Mucosa of descending colon (tissue), 3 donors: Measurements from ENCODE around the gene GLI1. TPM values are rescaled to one million over a fixed set of nuclear protein-coding genes. Genes with fewer than 3 reads are reported as not detected.
A peak's percentile ranks its signal among the peaks of the same experiment; 100 is the strongest.

ENCODE experiments used
- ATAC-seq: fragments of 200-7000 bp; cut with Tn5 transposase; one replicate; pipeline ENCODE4 v1.9.1; 2020; ENCODE audit warnings: mild to moderate bottlenecking, moderate library complexity
- DNase-seq, 3 donors: peaks; one replicate each; pipeline ENCODE4 v3.0.0-alpha.2; 2020
- H3K36me3 ChIP-seq: fragments of 200-600 bp; one replicate; pipeline ENCODE4 v1.8.0; 2021; ENCODE audit warnings: low read depth, mild to moderate bottlenecking
- H3K4me1 ChIP-seq: fragments of 200-600 bp; one replicate; pipeline ENCODE4 v1.8.0; 2021; ENCODE audit warnings: low read depth, mild to moderate bottlenecking
- H3K4me3 ChIP-seq: fragments of 200-600 bp; one replicate; pipeline ENCODE4 v1.8.0; 2021; ENCODE audit warnings: mild to moderate bottlenecking
- H3K9me3 ChIP-seq: fragments of 200-600 bp; one replicate; pipeline ENCODE4 v1.8.0; 2021; ENCODE audit warnings: mild to moderate bottlenecking
- CTCF ChIP-seq: fragments of 200-600 bp; IDR thresholded peaks from one replicate; pipeline ENCODE4 v1.8.0; 2022; ENCODE audit warnings: antibody characterized with exemption, mild to moderate bottlenecking
- intact Hi-C, 2 donors: fragments of 100-400 bp; cut with DNase I in 1 of 2; cut with micrococcal nuclease in 1 of 2; formaldehyde crosslinking; loops; one replicate each; pipeline versions ENCODE4 v1.11.0 to v1.11.1; 2022; cut with DNase I, micrococcal nuclease
- total RNA-seq, 3 donors: library from RNA; stranded (reverse); fragmentation: NEBNext Ultra II Directional in 2 of 3; extraction: Animal tissue kit (Norgen Biotek cat#: 25700) in 2 of 3; gene quantifications; one replicate each; pipeline versions ENCODE4 v1.2.1 to v1.2.4, GENCODE V29; 2021 to 2023
- donor health status: DM: no; HTN: no; CAD: no; lungs with moderate emphysema.
- donor health status: DM: no; HTN: no; CAD: no.
- donor health status: DM: no; HTN: yes; CAD: no.

GLI1 gene
- total RNA-seq, 3 donors from 2014 or later, result 0.46 to 2.0 (median 1.9) TPM

GRCh38 chr12:57481671-57482070, 22.1 kb downstream of the GLI1 start:
- H3K36me3 ChIP-seq, result no peaks in the 10 kb centered on the region
- TF ChIP-seq CTCF, result no peak
- ATAC-seq (no peak), DNase-seq (no peak)
- no peaks in the 10 kb centered on the region for H3K9me3 ChIP-seq
- no peak overlapping the region for H3K4me3 ChIP-seq
- intact Hi-C loops, result no loop called here
- no peaks in the 10 kb centered on the region for H3K4me1 ChIP-seq

GRCh38 chr12:57483466-57483865, 23.9 kb downstream of the GLI1 start:
- H3K36me3 ChIP-seq, result no peaks in the 10 kb centered on the region
- H3K4me3 ChIP-seq, result no peak overlapping the region
- ATAC-seq, result no peak
- no peaks in the 10 kb centered on the region for H3K9me3 ChIP-seq
- no peak for DNase-seq
- no peak for TF ChIP-seq CTCF
- intact Hi-C loops, result no loop called here
- H3K4me1 ChIP-seq, result peaks cover under 1% of the 10 kb centered on the region

GRCh38 chr12:57485695-57486094, 26.1 kb downstream of the GLI1 start:
- DNase-seq, result peak in 1 of 3 donors; percentile 2
- TF ChIP-seq CTCF, result no peak
- Histone ChIP-seq H3K4me1 (peaks cover 10% of the 10 kb centered on the region), H3K4me3 (no peak overlapping the region), H3K36me3 (peaks cover 3% of the 10 kb centered on the region), H3K9me3 (no peaks in the 10 kb centered on the region)
- ATAC-seq, result no peak
- intact Hi-C loops, result no loop called here

GRCh38 chr12:57487055-57487596, 27.5 kb downstream of the GLI1 start:
- H3K4me1 ChIP-seq, result peaks cover 10% of the 10 kb centered on the region
- no peak overlapping the region for H3K4me3 ChIP-seq
- intact Hi-C loops, result no loop called here
- TF ChIP-seq CTCF, result no peak
- H3K9me3 ChIP-seq, result no peaks in the 10 kb centered on the region
- peaks cover 3% of the 10 kb centered on the region for H3K36me3 ChIP-seq
- ATAC-seq, result no peak
- DNase-seq, result no peak

GRCh38 chr12:57487597-57488401, 28.2 kb downstream of the GLI1 start, which contains the start of gene MARS1:
Gene MARS1 (plus strand): TSS chr12:57488068. CDS start chr12:57488091, 23 bp downstream.
- peak; percentile 30 for TF ChIP-seq CTCF
- H3K36me3 ChIP-seq, result peaks cover 3% of the 10 kb centered on the region
- intact Hi-C loops, result no loop called here
- no peaks in the 10 kb centered on the region for H3K9me3 ChIP-seq
- DNase-seq (peak; percentile 93 to 97 (median 96)), ATAC-seq (peak; percentile 99)
- H3K4me3 ChIP-seq, result peak within 1 kb of the TSS; percentile 71
- peaks cover 10% of the 10 kb centered on the region for H3K4me1 ChIP-seq
